Activated CD8-positive, alpha-beta memory T cell treated with anti-CD3 and anti-CD28 coated beads for 36 hours (primary cell): ENCODE measurements around the gene WDR70. TPM values are rescaled to one million over a fixed set of nuclear protein-coding genes. Genes with fewer than 3 reads are reported as not detected.
"Not testable (repeated sequence)": the region's sequence is repeated elsewhere in the genome, so short reads cannot be mapped to it uniquely, and the experiment has no call there.

Source experiments
- CTCF ChIA-PET: fragments of 350-600 bp; sonication (Branson Sonifier 250); formaldehyde crosslinking; loops from one replicate; lab custom pipeline; 2021; ENCODE audit warnings: antibody characterized with exemption; lab: Charles Lee
- POLR2A ChIA-PET: fragments of 350-600 bp; sonication (Branson Sonifier 250); formaldehyde crosslinking; loops from one replicate; lab custom pipeline; 2021; ENCODE audit warnings: antibody characterized with exemption; lab: Charles Lee
- total RNA-seq, 2 experiments: library from RNA; stranded (reverse); gene quantifications; one replicate each; pipeline ENCODE4 v1.2.3, GENCODE V29; 2021

Gene WDR70
- total RNA-seq, 2 experiments from 2014 or later, result 35.6 to 35.7 TPM

DNA sequence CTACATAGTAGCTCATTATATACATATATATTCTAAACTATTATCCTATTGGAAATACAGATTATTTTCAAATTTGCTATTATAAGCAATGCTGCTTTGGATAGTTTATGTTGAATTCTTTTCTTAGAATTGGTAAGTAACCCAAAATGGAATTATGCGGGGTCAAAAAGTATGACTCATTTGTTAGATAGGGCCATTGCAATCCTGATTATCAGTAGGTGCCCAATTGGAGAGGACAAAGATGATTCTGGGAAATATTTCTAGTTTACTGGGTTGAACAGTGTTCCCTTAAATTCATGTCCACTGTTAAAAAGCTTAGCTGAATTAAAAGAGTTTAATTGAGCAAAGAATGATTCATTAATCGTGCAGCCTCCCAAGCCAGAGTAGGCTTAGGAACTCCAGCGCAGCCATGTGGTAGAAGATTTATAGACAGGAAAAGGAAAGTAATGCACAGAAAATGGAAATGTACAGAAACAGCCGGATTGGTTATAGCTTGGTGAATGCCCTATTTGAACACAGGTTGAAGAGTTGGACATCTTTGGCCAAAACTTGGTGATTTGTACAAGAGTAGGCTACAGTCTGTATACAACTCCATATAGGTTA, 379.0 kb downstream of the WDR70 start:
- POLR2A ChIA-PET, result no interaction called here
- CTCF ChIA-PET, result no interaction called here

DNA sequence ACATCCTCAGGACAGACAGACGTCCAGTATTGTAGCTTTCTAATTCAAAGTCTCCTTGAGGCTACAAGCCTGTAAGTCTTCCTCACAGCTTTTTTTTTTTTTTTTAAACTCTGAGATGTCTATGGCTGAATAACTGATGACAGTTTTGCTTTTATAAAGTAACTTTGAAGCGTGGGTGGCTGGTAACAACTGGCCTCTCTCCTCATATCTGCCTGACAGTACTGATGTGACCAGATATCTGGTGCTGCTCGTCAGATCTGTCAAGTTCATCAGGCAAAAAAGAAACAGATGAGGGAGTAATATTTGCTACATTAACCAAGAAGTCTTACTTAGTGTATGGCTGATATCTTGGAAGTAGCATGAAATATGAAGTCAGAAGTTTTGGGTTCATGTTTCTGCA, 388.1 kb downstream of the WDR70 start:
- POLR2A ChIA-PET, result no interaction called here
- CTCF ChIA-PET, result interaction anchor here (0.7 kb wide), 1 partner anchor 14 kb away, joined by 3 read pairs; no protein-coding TSS in a partner anchor

- ChIA-PET CTCF (no interaction called here), POLR2A (no interaction called here)
Observed at GRCh38 chr5:37767961-37768360, 388.8 kb downstream of the WDR70 start.

DNA sequence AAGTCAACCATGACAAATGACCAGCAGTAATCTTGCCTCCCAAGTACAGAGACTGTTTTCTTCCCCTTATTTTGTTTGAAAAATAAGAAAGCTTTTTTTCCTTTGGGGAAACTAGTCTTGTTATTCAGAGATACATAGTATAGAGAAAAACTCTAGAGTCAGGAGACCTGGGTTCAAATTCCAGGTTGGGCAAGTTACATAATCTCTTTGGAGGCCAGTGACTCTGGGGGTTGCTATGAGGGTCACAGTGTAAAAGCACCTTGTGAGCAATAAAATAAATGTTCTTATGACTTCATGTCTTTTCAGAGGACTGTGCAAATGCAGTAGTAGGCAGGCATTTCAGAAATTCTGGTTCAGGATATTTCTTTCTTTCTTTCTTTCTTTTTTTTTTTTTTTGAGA, 389.3 kb downstream of the WDR70 start:
- POLR2A ChIA-PET, result no interaction called here
- CTCF ChIA-PET, result no interaction called here

- ChIA-PET POLR2A (no interaction called here), CTCF (no interaction called here)
Observed at GRCh38 chr5:37769108-37769507, 390.0 kb downstream of the WDR70 start.

GRCh38 chr5:37769840-37770239, 390.7 kb downstream of the WDR70 start:
- POLR2A ChIA-PET, result no interaction called here
- CTCF ChIA-PET, result no interaction called here

GRCh38 chr5:37770786-37771185, 391.7 kb downstream of the WDR70 start:
- POLR2A ChIA-PET, result no interaction called here

GRCh38 chr5:37771203-37771611, 392.1 kb downstream of the WDR70 start:
- POLR2A ChIA-PET, result no interaction called here
- CTCF ChIA-PET, result no interaction called here

More at GRCh38 chr5:37770786-37771185, 391.7 kb downstream of the WDR70 start:
- CTCF ChIA-PET, result no interaction called here

DNA sequence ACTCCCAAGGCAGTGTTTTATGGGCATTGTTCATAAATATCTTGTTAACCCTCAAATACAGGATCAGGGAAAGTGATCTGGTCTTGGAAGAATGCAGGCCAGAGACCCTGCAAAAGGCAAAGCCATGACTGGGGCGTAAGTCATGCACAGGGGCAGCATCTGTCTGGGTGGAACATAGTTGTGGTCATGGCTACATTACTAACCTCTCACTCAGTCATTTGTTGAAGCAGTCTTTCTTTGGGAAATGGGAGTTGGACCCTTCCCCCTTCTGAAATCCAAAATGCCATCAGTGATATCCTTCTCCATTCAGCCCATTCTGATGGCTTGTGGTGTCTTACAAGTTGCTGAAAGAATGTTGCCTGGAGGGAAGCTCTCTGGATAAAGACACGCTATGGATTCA, 392.6 kb downstream of the WDR70 start:
- ChIA-PET CTCF (no interaction called here), POLR2A (no interaction called here)

DNA sequence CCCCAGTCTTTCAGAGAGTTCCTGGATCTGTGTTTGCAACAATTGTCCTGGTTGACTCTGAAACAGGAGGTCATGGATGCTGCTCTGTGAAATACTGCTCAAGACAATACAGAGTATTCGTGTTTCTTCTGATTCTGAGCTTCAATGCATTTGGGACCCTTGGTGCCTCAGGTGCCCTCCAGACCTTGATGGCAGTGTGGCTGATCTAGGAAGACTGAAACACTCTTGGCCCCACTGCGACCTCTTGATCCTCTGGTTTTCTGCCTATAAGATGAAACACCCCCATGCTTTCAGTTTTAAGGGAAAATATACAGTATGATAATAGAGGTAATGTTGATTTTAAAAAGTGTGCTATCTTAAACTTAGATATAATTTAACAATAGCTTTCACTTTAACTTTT, 393.1 kb downstream of the WDR70 start:
- ChIA-PET CTCF (no interaction called here), POLR2A (no interaction called here)

GRCh38 chr5:37773809-37774208, 394.7 kb downstream of the WDR70 start:
- CTCF ChIA-PET, result no interaction called here
- POLR2A ChIA-PET, result no interaction called here

- ChIA-PET POLR2A (no interaction called here), CTCF (interaction anchor here (1.1 kb wide), 1 partner anchor 9 kb away, joined by 4 read pairs; no protein-coding TSS in a partner anchor)
Observed at GRCh38 chr5:37774912-37775483, 395.9 kb downstream of the WDR70 start.

- POLR2A ChIA-PET, result no interaction called here
- CTCF ChIA-PET, result no interaction called here
Observed at GRCh38 chr5:37776826-37777225, 397.7 kb downstream of the WDR70 start.

- POLR2A ChIA-PET, result no interaction called here
- CTCF ChIA-PET, result no interaction called here
Observed at GRCh38 chr5:37777432-37778130, 398.5 kb downstream of the WDR70 start.

- POLR2A ChIA-PET, result not testable (repeated sequence)
- CTCF ChIA-PET, result interaction anchor here (0.6 kb wide), 1 partner anchor 14 kb away, joined by 3 read pairs; no protein-coding TSS in a partner anchor
Observed at GRCh38 chr5:37781409-37781808, 402.3 kb downstream of the WDR70 start.

DNA sequence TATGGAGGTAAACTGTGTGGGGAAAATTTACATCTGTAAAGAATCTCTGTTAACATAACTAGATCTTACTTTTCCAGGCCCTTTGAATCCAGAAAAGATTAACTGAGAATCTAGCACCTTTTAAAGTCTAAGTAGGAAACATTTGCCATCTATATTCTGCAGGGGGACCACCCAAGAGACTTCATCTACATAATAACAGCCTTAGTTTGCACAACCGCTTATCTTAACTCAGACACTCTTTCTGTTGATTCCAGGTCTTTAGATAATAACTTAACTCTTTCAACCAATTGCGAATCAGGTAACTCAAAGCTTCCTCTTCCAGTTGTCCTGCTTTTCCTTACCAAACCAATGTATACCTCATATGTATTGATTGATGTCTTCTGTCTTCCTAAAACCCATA, 407.3 kb downstream of the WDR70 start:
- POLR2A ChIA-PET, result no interaction called here
- CTCF ChIA-PET, result no interaction called here

DNA sequence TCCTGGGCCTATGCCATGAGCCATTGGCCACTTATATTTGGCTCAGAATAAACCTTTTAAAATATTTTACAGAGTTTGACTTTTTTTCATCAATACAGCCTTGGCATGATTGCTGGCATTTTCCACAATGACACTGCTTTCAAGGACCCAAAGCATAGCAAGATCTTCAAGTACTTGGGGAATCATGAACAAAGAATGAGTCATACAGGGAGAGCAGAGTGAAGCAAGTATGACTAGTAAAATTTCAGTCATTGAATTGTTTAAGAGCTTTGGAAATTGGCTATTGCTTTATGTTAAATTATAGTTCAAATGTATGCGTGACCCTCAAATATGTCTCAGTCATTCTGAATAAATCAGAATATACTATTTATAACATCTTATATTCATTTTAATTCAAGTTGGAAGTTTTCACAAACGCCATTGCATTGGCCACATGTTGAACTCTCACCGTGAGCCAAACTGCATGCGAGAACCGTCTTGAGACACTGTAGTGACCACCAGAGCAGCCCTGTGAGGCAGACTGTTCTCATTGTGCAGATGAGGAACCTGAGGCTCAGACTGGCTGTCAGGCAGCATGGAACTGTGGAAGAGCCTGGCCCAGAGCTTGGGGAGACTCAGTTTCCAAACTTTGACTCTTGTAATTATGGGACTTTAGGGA, 407.9 kb downstream of the WDR70 start:
- POLR2A ChIA-PET, result no interaction called here
- CTCF ChIA-PET, result no interaction called here

GRCh38 chr5:37787742-37788141, 408.6 kb downstream of the WDR70 start:
- ChIA-PET CTCF (no interaction called here), POLR2A (no interaction called here)

GRCh38 chr5:37789991-37790390, 410.9 kb downstream of the WDR70 start:
- CTCF ChIA-PET, result no interaction called here

DNA sequence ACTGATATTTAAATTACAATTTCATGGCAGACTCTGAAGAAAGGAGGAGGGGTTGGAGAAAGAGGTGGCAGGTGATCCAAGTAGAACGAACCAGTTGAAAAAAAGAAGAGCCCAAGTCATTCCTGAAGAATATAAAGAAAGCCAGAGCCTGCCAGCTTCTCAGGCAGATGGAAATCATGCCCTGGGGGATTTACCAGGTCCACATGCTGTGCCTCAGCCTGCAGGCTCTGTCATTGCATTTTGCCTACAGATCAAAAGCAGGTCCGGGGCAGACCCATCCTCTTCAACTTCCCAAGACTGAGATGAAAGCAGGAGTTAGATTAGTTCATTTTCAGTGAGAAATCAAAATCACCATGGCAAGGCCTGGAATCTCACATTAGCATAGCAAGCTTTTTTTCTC, 412.2 kb downstream of the WDR70 start:
- CTCF ChIA-PET, result no interaction called here
- POLR2A ChIA-PET, result no interaction called here

More at GRCh38 chr5:37789991-37790390, 410.9 kb downstream of the WDR70 start:
- POLR2A ChIA-PET, result no interaction called here
